Fibroblast of skin of left biceps (primary cell): ENCODE measurements around the gene ANO10.
"Not testable (repeated sequence)": the region's sequence is repeated elsewhere in the genome, so short reads cannot be mapped to it uniquely, and the experiment has no call there.

Experiments
- DNase-seq, 2 experiments: peaks; one replicate each; pipeline ENCODE4 v3.0.0-alpha.2; 2013; ENCODE audit warnings: low read depth in 2 of 2

The ANO10 gene

GRCh38 chr3:43627360-43627759 is 5.5 kb upstream of the ANO10 start:
- DNase-seq = no peak

DNA sequence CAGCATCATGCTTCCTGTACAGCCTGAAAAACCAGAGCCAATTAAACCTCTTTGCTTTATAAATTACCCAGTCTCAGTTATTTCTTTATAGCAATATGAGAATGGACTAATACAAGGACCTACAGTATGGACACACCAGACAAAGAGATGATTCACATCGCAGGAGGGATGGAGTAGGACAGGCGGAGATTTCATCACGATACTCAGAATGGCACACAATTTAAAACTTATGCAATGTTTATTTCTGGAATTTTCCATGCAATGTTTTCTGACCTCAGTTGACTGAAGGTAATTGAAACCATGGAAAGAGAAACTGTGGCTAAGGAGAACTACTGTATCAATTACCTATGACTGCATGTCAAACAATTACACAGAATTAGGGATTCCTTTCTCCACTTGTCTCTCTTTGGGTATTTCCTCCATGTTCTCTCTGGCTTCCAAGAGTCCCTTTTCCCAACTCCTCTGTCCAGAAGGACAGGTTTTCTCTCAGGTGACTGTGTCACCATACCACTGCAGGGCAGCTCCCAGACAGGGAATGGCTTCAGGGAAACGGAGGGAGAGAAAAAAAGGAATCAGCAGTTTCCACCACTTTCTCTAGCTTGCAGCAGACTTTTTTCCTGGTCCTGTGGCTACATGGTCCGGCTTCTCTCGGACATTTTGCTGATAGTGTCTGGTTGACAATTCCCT is 3.0 kb upstream of the ANO10 start:
- no peak for DNase-seq

DNA sequence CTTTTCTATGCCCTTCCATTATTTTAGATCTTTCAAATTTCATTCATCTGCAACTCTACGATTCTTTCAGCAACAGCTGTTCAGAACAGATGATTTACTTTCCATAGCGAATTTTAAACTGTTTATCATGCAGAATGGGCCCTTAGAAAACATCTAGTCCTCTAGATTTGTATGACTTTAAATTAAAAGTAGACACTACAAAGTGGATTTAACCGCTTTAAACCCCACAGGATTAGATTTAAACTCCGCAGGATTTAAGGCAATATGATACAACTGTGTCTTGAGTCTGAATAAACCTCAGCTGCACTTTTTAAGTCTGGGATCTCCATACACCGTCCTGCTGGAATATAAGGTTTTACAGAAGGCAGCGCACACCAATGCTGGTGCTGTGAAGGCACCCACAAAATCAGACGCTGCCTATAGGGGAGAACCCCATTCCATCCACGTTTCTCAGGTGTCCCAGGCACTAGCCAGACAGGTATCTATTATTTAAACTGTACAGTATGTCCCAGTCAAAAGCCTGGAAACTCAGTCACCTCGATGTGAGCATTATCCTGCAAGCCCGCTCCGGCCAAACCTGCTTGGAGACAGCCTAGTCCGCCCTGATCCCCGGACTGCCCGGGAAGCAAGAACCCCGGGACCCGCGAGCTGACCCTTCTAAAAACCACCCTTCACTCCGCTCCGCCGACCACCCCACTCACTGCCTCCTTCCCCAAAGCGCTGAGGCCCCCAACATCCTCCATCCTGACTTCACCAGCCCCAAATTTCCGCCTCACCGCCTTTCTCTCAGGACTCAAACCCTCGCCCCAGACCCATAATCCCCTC is 768 bp downstream of the ANO10 start:
- DNase-seq = no peak

GRCh38 chr3:43619588-43619987 is 2.2 kb downstream of the ANO10 start:
- no peak for DNase-seq

- DNase-seq = no peak
Measured at GRCh38 chr3:43618142-43618541, 3.7 kb downstream of the ANO10 start.

GRCh38 chr3:43616034-43616433 is 5.8 kb downstream of the ANO10 start:
- DNase-seq = no peak

DNA sequence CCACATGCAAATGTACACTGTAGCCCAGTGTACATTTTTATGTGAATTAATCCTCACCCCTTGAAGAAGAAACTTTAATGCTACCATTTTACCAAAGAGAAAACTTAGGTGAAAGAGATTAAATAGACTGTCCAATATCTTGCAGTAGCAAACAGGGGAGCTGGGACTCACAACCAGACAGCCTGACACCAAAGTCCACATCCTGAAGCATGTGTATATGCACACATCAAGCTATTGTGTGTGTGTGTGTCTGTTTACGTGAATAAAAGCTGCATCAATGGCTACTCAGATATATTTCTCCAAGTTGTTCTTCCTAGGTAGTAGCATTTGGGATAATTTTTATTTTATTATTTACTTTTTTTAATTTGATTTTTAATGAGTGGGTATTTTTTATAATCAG is 6.7 kb downstream of the ANO10 start:
- no peak for DNase-seq

GRCh38 chr3:43613976-43614375 is 7.8 kb downstream of the ANO10 start:
- DNase-seq = no peak

- no peak for DNase-seq
Measured at GRCh38 chr3:43612419-43612818, 9.4 kb downstream of the ANO10 start.

- DNase-seq = no peak
Measured at GRCh38 chr3:43609406-43609805, 12.4 kb downstream of the ANO10 start.

- no peak for DNase-seq
Measured at GRCh38 chr3:43608751-43609150, 13.1 kb downstream of the ANO10 start.

DNA sequence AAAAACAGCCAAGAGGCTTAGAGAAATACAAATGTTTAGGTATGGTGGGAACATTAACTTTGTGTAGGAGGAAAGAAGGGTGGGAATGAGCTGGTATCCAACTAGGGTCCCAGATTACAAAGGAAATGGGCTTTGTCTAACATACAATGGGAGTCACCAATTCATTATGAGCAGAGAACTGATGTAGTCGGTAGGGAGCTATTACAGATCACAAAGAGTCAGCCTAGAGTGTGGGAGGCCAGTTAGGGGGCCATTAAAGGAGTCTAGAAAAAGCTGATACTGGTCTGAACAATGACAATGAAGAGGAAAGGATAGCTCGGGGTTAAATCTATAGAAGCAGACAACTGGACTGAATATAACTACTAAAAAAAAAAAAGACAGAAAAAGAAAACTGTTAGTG is 15.5 kb downstream of the ANO10 start:
- no peak for DNase-seq

- DNase-seq = not testable (repeated sequence)
Measured at GRCh38 chr3:43599959-43600358, 21.9 kb downstream of the ANO10 start.

- no peak for DNase-seq
Measured at GRCh38 chr3:43597961-43598360, 23.9 kb downstream of the ANO10 start.

DNA sequence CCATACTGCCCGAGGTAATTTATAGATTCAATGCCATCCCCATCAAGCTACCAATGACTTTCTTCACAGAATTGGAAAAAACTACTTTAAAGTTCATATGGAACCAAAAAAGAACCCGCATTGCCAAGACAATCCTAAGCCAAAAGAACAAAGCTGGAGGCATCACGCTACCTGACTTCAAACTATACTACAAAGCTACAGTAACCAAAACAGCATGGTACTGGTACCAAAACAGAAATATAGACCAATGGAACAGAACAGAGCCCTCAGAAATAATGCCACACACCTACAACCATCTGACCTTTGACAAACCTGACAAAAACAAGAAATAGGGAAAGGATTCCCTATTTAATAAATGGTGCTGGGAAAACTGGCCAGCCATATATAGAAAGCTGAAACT is 25.6 kb downstream of the ANO10 start:
- not testable (repeated sequence) for DNase-seq

DNA sequence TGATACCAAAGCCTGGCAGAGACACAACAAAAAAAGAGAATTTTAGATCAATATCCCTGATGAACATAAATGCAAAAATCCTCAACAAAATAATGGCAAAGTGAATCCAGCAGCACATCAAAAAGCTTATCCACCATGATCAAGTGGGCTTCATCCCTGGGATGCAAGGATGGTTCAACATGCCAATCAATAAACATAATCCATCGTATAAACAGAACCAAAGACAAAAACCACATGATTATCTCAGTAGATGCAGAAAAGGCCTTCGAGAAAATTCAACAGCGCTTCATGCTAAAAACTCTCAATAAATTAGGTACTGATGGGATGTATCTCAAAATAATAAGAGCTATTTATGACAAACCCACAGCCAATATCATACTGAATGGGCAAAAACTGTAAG is 26.5 kb downstream of the ANO10 start:
- not testable (repeated sequence) for DNase-seq

DNA sequence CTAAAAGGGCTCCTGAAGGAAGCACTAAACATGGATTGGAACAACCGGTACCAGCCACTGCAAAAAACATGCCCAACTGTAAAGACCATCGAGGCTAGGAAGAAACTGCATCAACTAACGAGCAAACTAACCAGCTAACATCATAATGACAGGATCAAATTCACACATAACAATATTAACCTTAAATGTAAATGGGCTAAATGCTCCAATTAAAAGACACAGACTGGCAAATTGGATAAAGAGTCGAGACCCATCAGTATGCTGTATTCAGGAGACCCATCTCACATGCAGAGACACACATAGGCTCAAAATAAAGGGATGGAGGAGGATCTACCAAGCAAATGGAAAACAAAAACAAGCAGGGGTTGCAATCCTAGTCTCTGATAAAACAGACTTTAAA is 28.2 kb downstream of the ANO10 start:
- DNase-seq = not testable (repeated sequence)

- not testable (repeated sequence) for DNase-seq
Measured at GRCh38 chr3:43591866-43592265, 29.9 kb downstream of the ANO10 start.

- DNase-seq = no peak
Measured at GRCh38 chr3:43587303-43587702, 34.5 kb downstream of the ANO10 start.

DNA sequence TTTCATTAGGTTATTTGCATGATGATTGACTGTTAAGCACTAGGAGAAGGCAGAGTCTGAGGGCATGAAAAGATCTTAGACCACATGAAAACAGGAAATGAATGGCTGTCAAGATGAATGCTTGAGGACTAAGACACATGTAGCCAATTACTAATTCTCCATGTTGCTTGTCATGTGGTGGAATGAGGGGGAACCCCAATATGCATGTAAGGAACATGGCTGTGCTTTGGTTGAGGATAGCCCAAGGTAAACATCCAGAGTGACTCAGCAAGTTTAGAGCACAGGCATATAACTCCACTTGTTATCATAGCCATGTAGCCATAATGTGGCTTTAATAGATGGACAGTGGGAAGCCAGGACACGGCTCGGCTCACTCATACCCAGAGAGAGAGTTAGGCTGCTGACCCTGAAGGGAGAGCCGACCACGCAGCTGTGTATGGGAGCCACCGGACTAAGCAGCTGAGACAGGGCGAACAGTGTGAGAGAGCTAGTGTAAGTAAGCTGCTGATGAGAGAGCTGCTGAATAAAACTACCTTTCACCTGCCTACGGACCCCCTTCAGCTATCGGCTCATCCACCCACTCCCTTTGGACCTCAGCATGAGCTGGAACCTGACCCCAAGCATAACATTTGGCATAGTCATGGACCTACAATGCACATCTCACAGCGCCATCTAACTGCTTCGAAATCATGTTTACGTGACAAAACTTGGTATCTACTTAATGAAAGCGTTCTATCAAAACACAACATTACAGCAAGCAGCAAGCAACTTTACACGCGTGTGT is 37.6 kb downstream of the ANO10 start:
- DNase-seq = no peak

DNA sequence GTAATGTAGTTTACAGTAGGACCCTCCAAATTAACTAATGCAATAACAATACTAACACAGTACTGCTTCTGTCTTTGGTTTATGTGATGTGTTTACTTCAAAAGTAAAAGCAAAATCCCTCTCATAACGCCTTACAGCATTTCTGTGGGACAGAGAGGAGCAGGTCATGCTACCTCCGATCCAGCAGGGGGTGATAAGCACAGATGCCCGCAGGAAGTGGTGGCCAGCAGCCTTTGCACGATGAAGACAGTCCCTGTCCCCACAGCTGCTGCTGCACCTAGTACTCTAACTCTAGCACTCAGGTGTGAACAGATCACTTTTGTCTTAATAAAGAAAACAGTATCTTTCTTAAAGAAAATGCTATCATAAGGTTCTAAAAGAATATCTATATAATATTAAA is 38.3 kb downstream of the ANO10 start:
- no peak for DNase-seq

- no peak for DNase-seq
Measured at GRCh38 chr3:43582866-43583265, 38.9 kb downstream of the ANO10 start.

DNA sequence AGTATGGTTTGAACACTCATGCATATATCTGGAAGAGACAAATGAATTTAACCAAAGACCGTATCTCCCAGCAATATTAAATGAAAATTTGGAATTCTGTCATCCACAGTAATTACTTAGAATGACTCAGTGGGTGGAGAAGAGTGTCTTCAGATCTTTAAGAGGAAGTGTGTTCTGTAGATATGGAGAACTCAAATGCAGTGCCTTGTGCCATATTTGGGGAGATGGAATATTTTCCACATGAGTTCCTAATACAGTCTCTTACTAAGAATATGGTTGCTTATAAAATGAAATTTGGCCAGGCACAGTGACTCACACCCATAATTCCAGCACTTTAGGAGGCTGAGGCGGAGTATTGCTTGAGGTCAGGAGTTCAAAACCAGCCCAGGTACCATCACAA is 40.5 kb downstream of the ANO10 start:
- DNase-seq = no peak
